Embryonic facial prominence (tissue), 1 donor: ENCODE data around the gene KIAA0825.
"Not testable (repeated sequence)": the region's sequence is repeated elsewhere in the genome, so short reads cannot be mapped to it uniquely, and the experiment has no call there.

Source experiments
- DNase-seq: peaks from one replicate; pipeline ENCODE4 v3.0.0-alpha.2; 2016; ENCODE audit errors: extremely low spot score

KIAA0825 gene

GRCh38 chr5:94375801-94376200, 242.6 kb downstream of the KIAA0825 start:
- no peak for DNase-seq

- DNase-seq, result no peak
These were observed 244.1 kb downstream of the KIAA0825 start for GRCh38 chr5:94374336-94374735.

GRCh38 chr5:94367900-94368299, 250.5 kb downstream of the KIAA0825 start:
- DNase-seq, result no peak

- no peak for DNase-seq
These were observed 251.6 kb downstream of the KIAA0825 start for GRCh38 chr5:94366811-94367210.

- no peak for DNase-seq
These were observed 255.5 kb downstream of the KIAA0825 start for GRCh38 chr5:94362857-94363256.

- DNase-seq, result no peak
These were observed 256.3 kb downstream of the KIAA0825 start for GRCh38 chr5:94361832-94362796.

GRCh38 chr5:94361161-94361560, 257.2 kb downstream of the KIAA0825 start:
- DNase-seq, result no peak

- no peak for DNase-seq
These were observed 257.8 kb downstream of the KIAA0825 start for GRCh38 chr5:94360382-94361130.

- no peak for DNase-seq
These were observed 258.5 kb downstream of the KIAA0825 start for GRCh38 chr5:94359880-94360279.

- no peak for DNase-seq
These were observed 262.6 kb downstream of the KIAA0825 start for GRCh38 chr5:94355811-94356210.

GRCh38 chr5:94354837-94355485, 263.4 kb downstream of the KIAA0825 start:
- DNase-seq, result not testable (repeated sequence)

- DNase-seq, result no peak
These were observed 264.8 kb downstream of the KIAA0825 start for GRCh38 chr5:94353605-94354004.

- no peak for DNase-seq
These were observed 271.3 kb downstream of the KIAA0825 start for GRCh38 chr5:94347130-94347529.

- DNase-seq, result no peak
These were observed 273.1 kb downstream of the KIAA0825 start for GRCh38 chr5:94345257-94345656.

- no peak for DNase-seq
These were observed 280.8 kb downstream of the KIAA0825 start for GRCh38 chr5:94337617-94338016.

GRCh38 chr5:94335936-94336335, 282.5 kb downstream of the KIAA0825 start:
- DNase-seq, result no peak

- DNase-seq, result no peak
These were observed 289.3 kb downstream of the KIAA0825 start for GRCh38 chr5:94329115-94329514.

- DNase-seq, result no peak
These were observed 291.8 kb downstream of the KIAA0825 start for GRCh38 chr5:94326586-94326985.

- no peak for DNase-seq
These were observed 301.2 kb downstream of the KIAA0825 start for GRCh38 chr5:94316916-94317838.

GRCh38 chr5:94314460-94315131, 303.8 kb downstream of the KIAA0825 start:
- DNase-seq, result no peak

- DNase-seq, result no peak
These were observed 304.7 kb downstream of the KIAA0825 start for GRCh38 chr5:94313696-94314095.
